HG03066 (cell line): ENCODE measurements around the gene PA2G4.

Source experiments
- ATAC-seq: cut with Tn5 transposase; IDR thresholded peaks from one replicate; pipeline ENCODE4 v1.9.1; 2021; ENCODE audit warnings: low read depth; ENCODE audit not compliant: unreplicated experiment

Gene PA2G4

GRCh38 chr12:56162468-56163290 is 58.3 kb downstream of the PA2G4 start:
- ATAC-seq = no peak
